Measurements from ENCODE around the gene TAF9B. TPM values are rescaled to one million over a fixed set of nuclear protein-coding genes. Genes with fewer than 3 reads are reported as not detected.

The TAF9B gene
- total and polyA plus RNA-seq, 3 donors (not counting 1 experiment from before 2014, with no cell fraction given) = 8.9 to 18.2 (median 9.0) TPM

Other genes starting within 250 kb of the TAF9B start
- 10 to 100 TPM; 52.2 to 68.5 TPM for gene MAGT1, start 244.2 kb downstream of the TAF9B start, total RNA-seq
- 54.2 TPM for gene MAGT1, start 244.2 kb downstream of the TAF9B start, polyA plus RNA-seq
- gene COX7B, start 240.2 kb downstream of the TAF9B start, total RNA-seq = 100 to 1,000 TPM; 190 to 194 TPM
- gene COX7B, start 240.2 kb downstream of the TAF9B start, polyA plus RNA-seq = 677 TPM
- 1 to 10 TPM; 5.5 to 8.3 TPM for gene ATP7A, start 229.0 kb downstream of the TAF9B start, total RNA-seq
- gene ATP7A, start 229.0 kb downstream of the TAF9B start, polyA plus RNA-seq = 1.9 TPM
- gene PGAM4, start 170.0 kb downstream of the TAF9B start, total RNA-seq = not detected
- gene PGAM4, start 170.0 kb downstream of the TAF9B start, polyA plus RNA-seq = 0.48 TPM
- gene PGK1, start 35.4 kb downstream of the TAF9B start, total RNA-seq = 100 to 1,000 TPM; 241 to 701 TPM
- gene PGK1, start 35.4 kb downstream of the TAF9B start, polyA plus RNA-seq = 824 TPM
- under 1 TPM in 1 of 2 donors, not detected in 1; under 0.01 TPM for gene CYSLTR1, start 188.0 kb upstream of the TAF9B start, total RNA-seq
- gene CYSLTR1, start 188.0 kb upstream of the TAF9B start, polyA plus RNA-seq = not detected

Data from mammary epithelial cell (primary cell).